SK-N-SH (cell line): Measurements from ENCODE around the gene PRG2. TPM values are rescaled to one million over a fixed set of nuclear protein-coding genes. Genes with fewer than 3 reads are reported as not detected.

Experiments used
- CTCF ChIA-PET: fragments of 300-600, 350-600 bp; formaldehyde crosslinking; extraction: SDS; loops from one replicate; lab custom pipeline; 2021; lab: Yijun Ruan, JAX
- POLR2A ChIA-PET: fragments of 350-600 bp; sonication (Branson Sonifier 250); formaldehyde crosslinking; extraction: SDS; loops from one replicate; lab custom pipeline; 2020; ENCODE audit warnings: antibody characterized with exemption, inconsistent platforms; lab: Yijun Ruan, JAX
- DNase-seq: peaks from one replicate; pipeline ENCODE4 v3.0.0; 2012
- H2AFZ ChIP-seq: fragments of 200-600 bp; sonication (generic); 2 replicates; pipeline ENCODE4 v1.8.1; 2016; ENCODE audit warnings: antibody characterized with exemption, mild to moderate bottlenecking, low read depth
- H3F3A ChIP-seq: fragments of 200-600 bp; sonication (generic); replicated peaks from 2 replicates; pipeline ENCODE3; 2016; ENCODE audit warnings: antibody characterized with exemption, mild to moderate bottlenecking; ENCODE audit not compliant: insufficient read depth
- H3K27ac ChIP-seq, 2 experiments: fragments of 200-500 bp in 1 of 2; fragments of 200-600 bp in 1 of 2; sonication (Bioruptor generic) in 1 of 2; sonication (generic), shearing (Covaris generic) in 1 of 2; 2 replicates each; pipeline versions ENCODE4 v1.5.1 to v1.6.1; 2014 to 2016; ENCODE audit warnings: low read depth in 2 of 2, inconsistent platforms in 1 of 2, low read length in 1 of 2, mild to moderate bottlenecking in 1 of 2, mixed read lengths in 1 of 2
- H3K27me3 ChIP-seq: fragments of 200-600 bp; sonication (generic), shearing (Covaris generic); 2 replicates; pipeline ENCODE4 v1.6.1; 2016; ENCODE audit warnings: mixed run types; ENCODE audit not compliant: insufficient read depth
- H3K36me3 ChIP-seq, 2 experiments: fragments of 200-500 bp in 1 of 2; fragments of 200-600 bp in 1 of 2; sonication (Bioruptor generic) in 1 of 2; sonication (generic) in 1 of 2; replicated peaks in 1 of 2; 2 replicates each; pipeline versions ENCODE3 to v1.5.1; 2014 to 2016; ENCODE audit warnings: low read length in 1 of 2, mild to moderate bottlenecking in 1 of 2; ENCODE audit not compliant: insufficient read depth in 2 of 2, control insufficient read depth in 1 of 2
- H3K4me1 ChIP-seq, 2 experiments: fragments of 200-500 bp in 1 of 2; fragments of 200-600 bp in 1 of 2; sonication (Bioruptor generic) in 1 of 2; sonication (generic), shearing (Covaris generic) in 1 of 2; 2 replicates each; pipeline versions ENCODE4 v1.5.1 to v1.6.1; 2014 to 2016; ENCODE audit warnings: low read depth in 1 of 2, low read length in 1 of 2, mixed run types in 1 of 2; ENCODE audit not compliant: insufficient read depth in 2 of 2, control insufficient read depth in 1 of 2
- H3K4me2 ChIP-seq: fragments of 200-600 bp; sonication (generic), shearing (Covaris generic); 2 replicates; pipeline ENCODE4 v1.6.1; 2017; ENCODE audit warnings: mixed run types
- H3K4me3 ChIP-seq, 2 experiments: fragments of 200-500 bp in 1 of 2; fragments of 200-600 bp in 1 of 2; sonication (Bioruptor generic) in 1 of 2; sonication (generic), shearing (Covaris generic) in 1 of 2; 2 replicates each; pipeline versions ENCODE4 v1.5.1 to v1.8.1; 2014 to 2016; ENCODE audit warnings: low read depth in 2 of 2, inconsistent platforms in 1 of 2, low read length in 1 of 2, mild to moderate bottlenecking in 1 of 2, mixed read lengths in 1 of 2, moderate library complexity in 1 of 2
- H3K79me2 ChIP-seq: fragments of 200-600 bp; sonication (generic); 2 replicates; pipeline ENCODE4 v1.8.1; 2017; ENCODE audit warnings: mild to moderate bottlenecking; ENCODE audit not compliant: insufficient read depth
- H3K9ac ChIP-seq: fragments of 200-600 bp; sonication (generic); 2 replicates; pipeline ENCODE4 v1.6.1; 2017; ENCODE audit warnings: mixed run types
- H3K9me2 ChIP-seq: fragments of 200-600 bp; sonication (generic); 2 replicates; pipeline ENCODE4 v1.6.1; 2017; ENCODE audit warnings: mixed run types
- H3K9me3 ChIP-seq: fragments of 200-600 bp; sonication (generic); 2 replicates; pipeline ENCODE4 v1.6.1; 2017; ENCODE audit warnings: mixed run types, mild to moderate bottlenecking, moderate library complexity
- H4K20me1 ChIP-seq: fragments of 200-600 bp; sonication (generic); 2 replicates; pipeline ENCODE4 v1.6.1; 2017; ENCODE audit warnings: mild to moderate bottlenecking, mixed run types; ENCODE audit not compliant: insufficient read depth
- CHD2 ChIP-seq: fragments of 150-350 bp; IDR thresholded peaks from 2 replicates; pipeline ENCODE4 v1.6.1; 2018; ENCODE audit warnings: low read length; ENCODE audit not compliant: partially characterized antibody
- EP300 ChIP-seq, 2 experiments: IDR thresholded peaks; 2 replicates each; pipeline versions ENCODE4 v1.4.0 to v1.6.1; 2012; ENCODE audit warnings: borderline replicate concordance in 1 of 2, low read depth in 1 of 2, low read length in 1 of 2
- FOSL2 ChIP-seq: IDR thresholded peaks from 2 replicates; pipeline ENCODE4 v1.4.0; 2012; ENCODE audit warnings: low read depth, mild to moderate bottlenecking, moderate library complexity, borderline replicate concordance
- FOXM1 ChIP-seq: IDR thresholded peaks from 2 replicates; pipeline ENCODE4 v1.4.0; 2012; ENCODE audit warnings: low read depth, mild to moderate bottlenecking
- MEF2A ChIP-seq: IDR thresholded peaks from 2 replicates; pipeline ENCODE4 v1.4.0; 2012; ENCODE audit warnings: low read depth, borderline replicate concordance
- NRF1 ChIP-seq: IDR thresholded peaks from 2 replicates; pipeline ENCODE4 v1.6.1; 2012; ENCODE audit warnings: low read depth, mild to moderate bottlenecking, low read length
- POLR2AphosphoS5 ChIP-seq: IDR thresholded peaks from 2 replicates; pipeline ENCODE4 v1.6.1; 2012; ENCODE audit warnings: low read depth, low read length
- RAD21 ChIP-seq: IDR thresholded peaks from 2 replicates; pipeline ENCODE4 v1.6.1; 2012; ENCODE audit warnings: mild to moderate bottlenecking, low read length
- RXRA ChIP-seq: IDR thresholded peaks from 2 replicates; pipeline ENCODE4 v1.4.0; 2012; ENCODE audit warnings: low read depth, mild to moderate bottlenecking, borderline replicate concordance
- SMC3 ChIP-seq: IDR thresholded peaks from 2 replicates; pipeline ENCODE4 v1.6.1; 2012; ENCODE audit warnings: low read depth, low read length, improper control_type of control experiment
- TAF1 ChIP-seq: IDR thresholded peaks from 2 replicates; pipeline ENCODE4 v1.6.1; 2012; ENCODE audit warnings: low read depth, mild to moderate bottlenecking, low read length, moderate library complexity, borderline replicate concordance
- TEAD4 ChIP-seq: IDR thresholded peaks from 2 replicates; pipeline ENCODE4 v1.4.0; 2012; ENCODE audit warnings: mild to moderate bottlenecking, borderline replicate concordance; ENCODE audit not compliant: insufficient read depth
- YY1 ChIP-seq: IDR thresholded peaks from 2 replicates; pipeline ENCODE4 v1.4.0; 2012; ENCODE audit warnings: low read depth, mild to moderate bottlenecking
- WGBS: methylation state at CpG from one replicate; pipeline ENCODE4 v1.1.6; 2017; ENCODE audit warnings: low lambda C conversion rate; 5-methylcytosine and 5-hydroxymethylcytosine counted together
- polyA plus RNA-seq, 3 experiments: library from polyadenylated mRNA; depleted of rRNA; stranded (reverse); fragments of >200 nt; gene quantifications; 2 replicates each; pipeline ENCODE4 v1.2.3, GENCODE V29; 2012
- TF ChIP-seq, protein P1 (sequence below): IDR thresholded peaks from 2 replicates; pipeline ENCODE4; 2012
- TF ChIP-seq, protein P2 (sequence below): fragments of 200-600 bp; sonication (generic); IDR thresholded peaks from 2 replicates; pipeline ENCODE4 v1.6.1; 2017; ENCODE audit warnings: antibody characterized with exemption, mild to moderate bottlenecking, moderate library complexity
- TF ChIP-seq, protein P3 (sequence below): fragments of 150-350 bp; IDR thresholded peaks from 2 replicates; pipeline ENCODE4 v1.6.1; 2017; ENCODE audit warnings: antibody characterized with exemption, low read length, low read depth, borderline replicate concordance
- TF ChIP-seq, protein P4 (sequence below): IDR thresholded peaks from 2 replicates; pipeline ENCODE4 v1.4.0; 2012; ENCODE audit warnings: low read depth, borderline replicate concordance

The PRG2 gene
- polyA plus RNA-seq, 1 of the 3 experiments (the other 2 are of a cell fraction) = not detected

DNA sequence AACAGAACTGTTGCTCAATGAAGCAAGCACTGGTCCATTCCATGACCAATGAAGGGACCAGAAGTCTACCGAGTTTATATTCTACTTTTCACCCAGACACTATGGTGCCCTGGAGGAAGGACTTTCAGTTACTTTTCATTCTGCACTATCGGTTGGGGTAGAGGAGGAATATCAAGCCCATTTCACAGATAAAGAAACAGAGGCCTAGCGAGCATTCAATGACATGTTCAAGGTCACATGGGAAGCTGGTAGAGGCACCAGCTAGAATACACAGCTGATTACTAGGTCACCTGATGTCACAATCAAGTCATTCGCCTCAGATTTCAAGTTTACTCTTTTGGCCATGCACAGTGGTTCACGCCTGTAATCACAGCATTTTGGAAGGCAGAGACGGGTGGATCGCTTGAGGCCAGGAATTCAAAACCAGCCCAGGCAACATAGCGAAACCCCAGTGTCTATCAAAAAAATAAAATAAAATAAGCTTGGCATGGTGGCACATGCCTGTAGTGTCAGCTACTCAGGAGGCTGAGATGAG, 17.6 kb upstream of the PRG2 start:
- H3K4me3 ChIP-seq = no peak overlapping the region
- no peak for DNase-seq
- H3K27ac ChIP-seq = no peak overlapping the region
- H2AFZ ChIP-seq = no peak overlapping the region
- no peaks in the 10 kb centered on the region for H3F3A ChIP-seq
- ChIA-PET POLR2A (no interaction called here), CTCF (no interaction called here)
- H3K9me3 ChIP-seq = no peaks in the 10 kb centered on the region
- no peaks in the 10 kb centered on the region for H3K27me3 ChIP-seq
- no peaks in the 10 kb centered on the region for H4K20me1 ChIP-seq
- no peaks in the 10 kb centered on the region for H3K36me3 ChIP-seq
- no peaks in the 10 kb centered on the region for H3K79me2 ChIP-seq
- no peaks in the 10 kb centered on the region; a peak in 1 of 4 replicates for H3K4me1 ChIP-seq
- H3K4me2 ChIP-seq = no peak overlapping the region
- no peak overlapping the region for H3K9ac ChIP-seq
- TF ChIP-seq POLR2AphosphoS5 (no peak), TEAD4 (no peak), RXRA (no peak), NRF1 (no peak)
- TF ChIP-seq, protein P1, sequence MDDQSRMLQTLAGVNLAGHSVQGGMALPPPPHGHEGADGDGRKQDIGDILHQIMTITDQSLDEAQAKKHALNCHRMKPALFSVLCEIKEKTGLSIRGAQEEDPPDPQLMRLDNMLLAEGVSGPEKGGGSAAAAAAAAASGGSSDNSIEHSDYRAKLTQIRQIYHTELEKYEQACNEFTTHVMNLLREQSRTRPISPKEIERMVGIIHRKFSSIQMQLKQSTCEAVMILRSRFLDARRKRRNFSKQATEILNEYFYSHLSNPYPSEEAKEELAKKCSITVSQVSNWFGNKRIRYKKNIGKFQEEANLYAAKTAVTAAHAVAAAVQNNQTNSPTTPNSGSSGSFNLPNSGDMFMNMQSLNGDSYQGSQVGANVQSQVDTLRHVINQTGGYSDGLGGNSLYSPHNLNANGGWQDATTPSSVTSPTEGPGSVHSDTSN = no peak
- WGBS = 76% methylated on average over 8 of the region's 8 CpGs
- H3K9me2 ChIP-seq = no peaks in the 10 kb centered on the region

DNA sequence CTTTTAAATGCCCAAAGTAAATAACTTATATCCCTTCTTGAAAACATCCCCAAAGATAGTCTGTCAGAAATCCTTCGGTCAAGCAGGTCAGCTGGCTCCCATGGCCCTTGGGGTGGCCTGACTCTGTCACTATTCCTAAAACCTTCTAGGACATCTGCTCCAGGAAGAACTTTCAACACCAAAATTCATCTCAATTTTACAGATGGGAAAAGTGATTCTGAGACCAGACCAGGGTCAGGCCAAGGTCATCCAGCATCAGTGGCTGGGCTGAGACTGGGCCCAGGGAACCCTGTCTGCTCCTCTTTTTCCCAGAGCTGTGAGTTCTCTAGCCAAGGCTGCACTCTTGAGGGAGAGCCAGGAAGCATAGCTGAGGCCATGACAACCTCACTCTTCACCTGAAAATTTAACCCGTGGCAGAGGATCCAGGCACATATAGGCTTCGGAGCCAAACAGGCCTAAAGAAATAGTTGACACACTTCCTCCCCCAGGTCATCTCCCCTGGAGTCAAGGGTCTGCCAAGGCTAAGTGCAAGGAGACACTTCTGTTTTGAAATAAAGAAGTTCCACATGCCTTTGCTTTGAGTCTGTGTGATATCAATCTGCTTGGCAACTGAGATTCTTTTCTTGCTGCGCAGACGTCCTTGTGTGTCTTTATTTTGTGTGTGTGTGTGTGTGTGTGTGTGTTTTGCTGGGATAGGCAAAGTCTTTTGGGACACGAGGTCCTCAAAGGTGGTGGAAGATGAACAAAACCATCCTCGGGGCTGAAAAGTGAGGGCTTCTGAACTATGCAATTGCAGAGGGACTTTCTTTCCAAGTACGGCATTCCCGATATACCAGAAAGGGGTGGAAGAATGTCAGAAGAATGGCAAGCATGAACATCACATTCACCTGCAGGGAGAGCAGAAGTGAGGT, 16.8 kb upstream of the PRG2 start:
- H3K27me3 ChIP-seq = no peaks in the 10 kb centered on the region; the same call in 1 of the 2 replicates
- no peaks in the 10 kb centered on the region for H3K36me3 ChIP-seq
- 67% methylated on average over 9 of the region's 9 CpGs for WGBS
- H4K20me1 ChIP-seq = no peaks in the 10 kb centered on the region
- no peaks in the 10 kb centered on the region for H3K79me2 ChIP-seq
- H3K4me3 ChIP-seq = no peak overlapping the region
- no peak overlapping the region for H3K9ac ChIP-seq
- H3K9me2 ChIP-seq = no peaks in the 10 kb centered on the region
- no peak overlapping the region for H3K4me2 ChIP-seq
- H2AFZ ChIP-seq = no peak overlapping the region
- no peaks in the 10 kb centered on the region for H3F3A ChIP-seq
- H3K27ac ChIP-seq = no peak overlapping the region
- H3K9me3 ChIP-seq = no peaks in the 10 kb centered on the region
- no peak for DNase-seq
- ChIA-PET POLR2A (no interaction called here), CTCF (no interaction called here)
- H3K4me1 ChIP-seq = no peaks in the 10 kb centered on the region; a peak in 1 of 4 replicates
- TF ChIP-seq, protein P2, sequence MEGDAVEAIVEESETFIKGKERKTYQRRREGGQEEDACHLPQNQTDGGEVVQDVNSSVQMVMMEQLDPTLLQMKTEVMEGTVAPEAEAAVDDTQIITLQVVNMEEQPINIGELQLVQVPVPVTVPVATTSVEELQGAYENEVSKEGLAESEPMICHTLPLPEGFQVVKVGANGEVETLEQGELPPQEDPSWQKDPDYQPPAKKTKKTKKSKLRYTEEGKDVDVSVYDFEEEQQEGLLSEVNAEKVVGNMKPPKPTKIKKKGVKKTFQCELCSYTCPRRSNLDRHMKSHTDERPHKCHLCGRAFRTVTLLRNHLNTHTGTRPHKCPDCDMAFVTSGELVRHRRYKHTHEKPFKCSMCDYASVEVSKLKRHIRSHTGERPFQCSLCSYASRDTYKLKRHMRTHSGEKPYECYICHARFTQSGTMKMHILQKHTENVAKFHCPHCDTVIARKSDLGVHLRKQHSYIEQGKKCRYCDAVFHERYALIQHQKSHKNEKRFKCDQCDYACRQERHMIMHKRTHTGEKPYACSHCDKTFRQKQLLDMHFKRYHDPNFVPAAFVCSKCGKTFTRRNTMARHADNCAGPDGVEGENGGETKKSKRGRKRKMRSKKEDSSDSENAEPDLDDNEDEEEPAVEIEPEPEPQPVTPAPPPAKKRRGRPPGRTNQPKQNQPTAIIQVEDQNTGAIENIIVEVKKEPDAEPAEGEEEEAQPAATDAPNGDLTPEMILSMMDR = no peak
- no peak for TF ChIP-seq MEF2A
- TF ChIP-seq YY1 = no peak
- TF ChIP-seq, protein P1 = no peak
- TF ChIP-seq, protein P3, sequence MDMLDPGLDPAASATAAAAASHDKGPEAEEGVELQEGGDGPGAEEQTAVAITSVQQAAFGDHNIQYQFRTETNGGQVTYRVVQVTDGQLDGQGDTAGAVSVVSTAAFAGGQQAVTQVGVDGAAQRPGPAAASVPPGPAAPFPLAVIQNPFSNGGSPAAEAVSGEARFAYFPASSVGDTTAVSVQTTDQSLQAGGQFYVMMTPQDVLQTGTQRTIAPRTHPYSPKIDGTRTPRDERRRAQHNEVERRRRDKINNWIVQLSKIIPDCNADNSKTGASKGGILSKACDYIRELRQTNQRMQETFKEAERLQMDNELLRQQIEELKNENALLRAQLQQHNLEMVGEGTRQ = no peak
- TF ChIP-seq FOSL2 = no peak
- no peak for TF ChIP-seq POLR2AphosphoS5
- TF ChIP-seq RAD21 = no peak
- TF ChIP-seq FOXM1 = no peak
- TF ChIP-seq, protein P4, sequence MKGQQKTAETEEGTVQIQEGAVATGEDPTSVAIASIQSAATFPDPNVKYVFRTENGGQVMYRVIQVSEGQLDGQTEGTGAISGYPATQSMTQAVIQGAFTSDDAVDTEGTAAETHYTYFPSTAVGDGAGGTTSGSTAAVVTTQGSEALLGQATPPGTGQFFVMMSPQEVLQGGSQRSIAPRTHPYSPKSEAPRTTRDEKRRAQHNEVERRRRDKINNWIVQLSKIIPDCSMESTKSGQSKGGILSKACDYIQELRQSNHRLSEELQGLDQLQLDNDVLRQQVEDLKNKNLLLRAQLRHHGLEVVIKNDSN = no peak
- no peak for TF ChIP-seq SMC3
- TF ChIP-seq EP300 (IDR thresholded peaks at IDR 0.05; ENCODE audit: borderline replicate concordance in 1 of 2, low read depth in 1 of 2, low read length in 1 of 2) = no peak
- TF ChIP-seq CHD2 = no peak
- TF ChIP-seq TAF1 = no peak
